Measurements from ENCODE around the gene WDR44.
"Not testable (repeated sequence)": the region's sequence is repeated elsewhere in the genome, so short reads cannot be mapped to it uniquely, and the experiment has no call there.

Gene WDR44

DNA sequence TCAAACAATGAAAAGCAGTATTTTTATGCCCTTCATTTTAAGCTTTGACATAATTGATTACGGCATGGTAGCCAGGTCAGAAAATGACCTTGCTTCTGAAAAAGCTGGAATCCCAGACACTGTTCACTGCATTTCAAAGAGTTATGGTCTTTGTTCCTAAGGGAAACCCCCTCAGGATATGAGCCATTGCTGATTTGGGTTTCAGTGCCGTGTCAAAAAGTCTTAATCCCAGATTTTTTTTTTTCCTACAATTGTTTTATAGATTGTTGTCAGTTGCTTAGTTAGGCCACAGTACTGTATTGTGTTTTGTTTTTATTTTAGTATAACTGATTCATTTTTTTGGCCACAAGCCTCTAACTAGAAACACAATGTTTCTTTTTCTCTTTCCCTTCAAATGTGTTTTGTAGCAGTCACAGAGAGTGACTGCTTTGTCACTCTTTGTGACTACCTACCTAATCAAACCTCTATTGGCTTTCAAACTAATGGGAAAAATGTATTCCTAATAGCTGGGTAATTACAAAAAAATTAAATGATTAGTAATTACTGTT lies 10.3 kb downstream of the WDR44 start:
- DNase-seq (ENCODE audit: low spot score) = no peak

DNA sequence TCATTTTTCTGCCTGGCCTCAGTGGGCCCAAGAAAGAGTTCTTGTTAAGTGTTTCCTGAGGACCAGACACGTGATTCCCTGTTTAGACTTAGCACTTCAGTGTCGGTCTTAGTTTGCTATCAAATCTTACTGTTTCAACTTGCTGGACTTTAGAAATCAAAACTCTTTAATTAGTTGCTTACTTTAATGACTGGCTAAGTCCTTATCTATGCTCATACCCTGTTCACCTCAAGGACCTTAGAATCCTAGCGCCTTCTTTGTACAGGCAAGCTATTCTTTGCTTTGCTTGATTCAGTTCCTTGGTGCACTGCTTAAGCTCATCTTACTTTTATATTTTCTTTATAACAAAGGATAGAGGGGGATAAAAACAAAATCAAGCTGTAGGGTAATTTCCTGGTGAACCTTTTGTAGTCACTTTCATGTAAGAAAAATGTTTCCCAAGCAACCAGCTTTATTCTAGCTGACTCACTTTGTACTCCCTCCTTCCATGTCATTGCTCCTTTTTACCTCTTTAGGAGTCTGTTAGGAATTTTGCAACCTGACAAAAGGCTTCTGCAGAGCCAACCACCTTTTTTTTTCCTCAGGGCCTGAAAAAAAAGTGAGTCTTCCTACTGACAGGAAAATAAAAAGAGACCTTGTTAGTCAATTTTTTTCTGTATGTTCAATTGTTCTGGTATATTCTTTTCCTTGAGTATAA lies 14.7 kb downstream of the WDR44 start:
- DNase-seq (ENCODE audit: low spot score) = no peak

DNA sequence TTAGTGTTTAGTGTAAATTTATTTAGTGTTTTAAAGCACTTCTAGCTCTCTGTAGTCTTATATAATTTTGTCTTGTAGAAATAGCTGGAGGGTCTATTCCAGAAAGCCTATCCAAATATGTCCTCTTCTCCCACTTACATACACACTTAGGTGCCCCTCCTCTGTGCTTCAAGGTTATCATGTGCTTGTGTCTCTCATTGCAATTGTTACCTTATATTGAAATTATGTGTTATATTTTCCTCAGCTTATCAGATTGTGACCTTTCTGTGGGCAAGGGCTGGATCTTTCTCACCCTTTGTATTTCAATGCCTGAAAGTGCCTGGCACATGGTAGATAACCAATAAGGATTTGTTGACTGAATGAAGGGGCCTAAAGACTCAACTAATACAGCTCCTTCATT lies 18.4 kb downstream of the WDR44 start:
- DNase-seq (ENCODE audit: low spot score) = no peak

DNA sequence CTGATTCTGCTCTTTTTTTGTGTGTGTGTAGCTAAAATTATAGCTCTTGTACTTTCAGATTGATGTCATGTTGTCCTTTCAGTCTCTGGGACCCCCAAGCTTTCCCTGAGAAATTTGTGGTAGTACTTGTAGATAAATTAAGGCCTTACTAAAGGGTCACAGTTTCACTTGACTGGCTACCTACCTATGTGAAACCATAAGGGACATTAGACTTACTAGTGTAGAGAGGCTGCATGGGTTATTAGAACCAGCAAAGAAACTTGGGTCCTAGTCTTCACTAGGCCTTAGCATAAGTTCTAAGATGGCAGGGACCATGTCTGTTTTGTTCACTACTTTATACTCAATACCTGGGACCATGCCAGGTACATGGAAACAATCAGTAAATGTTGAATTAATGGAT lies 21.4 kb downstream of the WDR44 start:
- no peak for DNase-seq (ENCODE audit: low spot score)

DNA sequence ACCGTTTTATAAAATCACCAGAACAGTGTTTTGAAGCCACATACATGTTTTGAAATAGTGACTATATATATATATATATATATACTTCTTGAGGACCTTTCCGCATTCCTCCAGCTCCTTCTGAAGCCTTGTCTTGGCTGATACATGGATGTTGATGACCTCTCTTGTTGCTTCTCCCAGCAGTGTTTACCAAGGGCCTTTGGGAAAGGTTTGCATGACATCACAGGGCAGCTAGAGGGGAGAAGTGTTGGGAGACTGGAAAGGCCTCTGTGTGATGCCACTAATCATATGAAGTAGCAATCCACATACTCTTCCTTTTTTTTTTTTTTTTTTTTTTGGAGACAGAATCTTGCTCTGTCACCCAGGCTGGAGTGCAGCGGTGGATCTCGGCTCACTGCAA lies 22.5 kb downstream of the WDR44 start:
- DNase-seq (ENCODE audit: low spot score) = no peak

DNA sequence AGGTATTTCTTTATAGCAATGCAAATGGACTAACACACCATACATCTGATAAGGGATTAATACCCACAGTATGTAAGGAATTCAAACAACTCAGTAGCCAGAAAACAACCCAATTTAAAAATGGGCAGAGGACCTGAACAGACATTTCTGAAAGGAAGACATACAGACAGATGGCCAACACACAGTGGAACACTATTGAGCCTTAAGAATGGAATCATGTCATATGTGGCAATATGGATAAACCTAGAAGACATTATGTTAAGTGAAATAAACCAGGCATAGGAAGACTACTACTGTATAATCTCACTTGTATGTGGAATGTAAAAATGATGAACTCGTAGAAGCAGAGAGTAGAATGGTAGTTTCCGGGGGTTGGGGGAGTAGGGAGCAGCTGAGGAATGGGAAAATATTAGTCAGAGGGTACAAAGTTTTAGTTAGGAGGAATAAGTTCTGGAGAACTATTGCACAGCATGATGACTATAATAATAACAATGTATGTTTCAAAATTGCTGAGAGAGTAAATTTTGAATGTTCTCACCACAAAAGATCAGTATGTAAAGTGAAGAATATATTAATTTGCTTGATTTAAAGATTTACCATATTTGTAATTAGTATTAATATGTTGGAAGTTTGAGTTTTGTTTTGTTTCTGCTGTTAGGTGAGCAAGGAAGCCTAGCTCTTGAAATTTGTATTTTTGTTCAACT lies 25.2 kb downstream of the WDR44 start:
- no peak for DNase-seq (ENCODE audit: low spot score)

DNA sequence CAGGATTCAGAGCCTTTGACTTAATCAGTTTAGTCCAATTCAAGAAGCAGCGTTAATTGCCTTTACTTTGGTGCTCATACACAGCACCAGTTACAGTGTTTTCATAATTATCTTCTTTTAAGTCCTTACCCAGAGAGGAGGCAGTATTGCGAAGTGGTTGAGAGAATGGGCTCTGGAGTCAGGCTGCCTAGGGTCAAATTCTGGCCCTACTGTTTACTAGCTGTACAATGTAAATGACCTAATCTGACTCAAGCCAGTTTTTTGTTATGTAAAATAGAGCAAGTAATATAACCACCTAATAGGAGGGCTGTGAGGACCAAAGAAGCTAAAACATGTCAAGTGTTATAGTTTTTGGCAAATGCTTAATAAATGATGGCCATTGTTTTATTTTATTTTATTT lies 27.6 kb downstream of the WDR44 start:
- DNase-seq (ENCODE audit: low spot score) = no peak

DNA sequence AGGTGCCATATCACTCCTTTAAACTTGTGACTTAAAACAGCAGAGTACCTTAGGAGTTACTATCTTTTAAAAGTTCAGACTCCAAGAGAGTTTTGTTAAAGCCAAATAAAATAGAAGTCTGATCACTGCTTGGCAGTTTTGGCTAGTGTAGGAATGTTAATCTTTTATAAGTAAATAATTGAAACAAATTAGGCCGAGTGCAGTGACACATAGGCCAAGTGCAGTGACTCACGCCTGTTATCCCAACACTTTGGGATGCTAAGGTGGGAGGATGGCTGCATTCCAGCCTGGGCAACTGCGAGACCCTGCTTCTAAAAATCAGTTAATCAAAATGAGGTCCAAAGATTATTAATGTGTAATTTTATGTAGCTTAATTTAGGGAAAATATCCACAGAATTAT lies 37.2 kb downstream of the WDR44 start:
- no peak for DNase-seq (ENCODE audit: low spot score)

DNA sequence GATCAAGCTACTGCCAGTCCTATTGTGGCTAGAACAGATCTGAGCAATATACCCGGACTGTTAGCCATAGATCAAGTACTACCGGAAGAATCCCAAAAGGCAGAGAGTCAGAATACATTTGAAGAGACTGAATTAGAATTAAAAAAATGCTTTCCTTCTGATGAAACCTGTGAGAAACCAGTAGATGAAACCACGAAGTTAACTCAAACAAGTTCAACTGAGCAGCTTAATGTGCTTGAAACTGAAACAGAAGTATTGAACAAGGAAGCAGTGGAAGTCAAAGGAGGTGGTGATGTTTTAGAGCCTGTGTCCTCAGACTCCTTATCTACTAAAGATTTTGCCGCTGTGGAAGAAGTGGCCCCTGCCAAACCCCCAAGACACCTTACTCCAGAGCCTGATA lies 46.8 kb downstream of the WDR44 start:
- DNase-seq (ENCODE audit: low spot score) = no peak

DNA sequence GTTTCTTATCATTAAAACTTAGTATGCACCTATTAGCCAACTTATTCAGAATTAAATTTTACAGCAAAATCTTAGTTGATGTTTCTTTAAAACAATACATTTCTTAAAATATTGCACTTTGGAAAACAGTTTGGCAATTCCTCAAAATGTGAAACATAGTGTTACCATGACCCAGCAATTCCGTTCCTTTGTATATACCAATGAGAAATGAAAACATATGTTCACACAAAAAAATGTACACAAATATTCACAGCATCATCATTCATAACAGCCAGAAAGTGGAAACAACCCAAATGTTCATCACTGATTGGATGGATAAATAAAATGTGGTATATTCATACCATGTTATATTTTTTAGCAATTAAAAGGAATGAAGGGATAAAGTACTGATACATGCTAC lies 50.2 kb downstream of the WDR44 start:
- no peak for DNase-seq (ENCODE audit: low spot score)

DNA sequence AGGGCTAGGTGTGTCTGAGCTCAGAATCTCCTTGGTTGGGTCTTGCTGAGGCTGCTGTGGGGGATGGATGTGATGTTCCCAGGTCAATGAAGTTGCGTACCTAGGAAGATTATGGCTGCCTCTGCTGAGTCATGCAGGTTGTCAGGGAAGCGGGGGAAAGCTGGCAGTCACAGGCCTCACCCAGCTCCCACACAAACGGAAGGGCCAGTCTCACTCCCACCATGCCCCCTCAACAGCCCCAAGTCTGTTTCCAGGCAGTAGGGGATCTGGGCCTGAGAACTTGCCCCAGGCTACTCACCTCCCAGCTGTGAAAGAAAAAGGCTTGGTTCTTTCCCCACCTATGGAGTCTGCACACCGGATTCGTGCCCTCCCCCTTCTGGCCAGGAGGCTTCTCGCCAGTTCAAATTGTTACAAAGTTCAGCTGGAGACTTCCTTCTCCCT lies 72.9 kb downstream of the WDR44 start:
- DNase-seq (ENCODE audit: low spot score) = no peak

DNA sequence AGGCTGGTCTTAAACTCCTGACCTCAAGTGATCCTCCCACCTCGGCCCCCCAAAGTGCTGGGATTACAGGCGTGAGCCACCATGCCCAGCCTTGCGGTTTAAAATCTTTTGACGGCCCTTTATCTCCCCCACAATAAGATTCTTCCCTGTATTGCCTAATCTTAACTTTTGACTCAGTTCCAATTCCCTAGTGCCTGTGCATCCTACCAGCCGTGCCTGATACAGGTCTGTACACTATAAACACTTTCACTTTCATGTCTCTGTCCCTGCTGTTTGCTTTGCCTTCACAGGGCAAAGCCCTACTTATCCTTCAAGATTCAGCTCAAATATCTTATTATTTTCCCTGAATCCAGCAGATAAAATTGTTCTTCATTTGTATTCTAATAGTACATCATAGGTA lies 74.6 kb downstream of the WDR44 start:
- DNase-seq (ENCODE audit: low spot score) = peak; percentile 1

DNA sequence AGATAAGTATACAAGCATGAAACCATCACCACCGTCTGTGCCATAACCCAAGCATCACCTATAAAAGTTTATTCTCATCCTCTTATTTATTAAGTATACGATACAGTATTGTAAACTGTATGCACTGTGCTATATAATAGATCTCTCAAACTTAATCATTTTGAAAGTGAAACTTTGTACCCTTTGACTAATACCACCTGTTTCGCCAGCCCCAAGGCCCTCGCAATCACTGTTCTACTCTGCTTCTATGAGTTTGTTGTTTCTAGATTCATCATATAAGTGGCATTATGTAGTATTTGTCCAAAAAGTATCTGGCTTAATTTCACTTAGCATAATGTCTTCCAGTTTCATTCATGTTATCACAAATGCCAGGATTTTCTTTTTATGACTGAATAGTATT lies 77.7 kb downstream of the WDR44 start:
- no peak for DNase-seq (ENCODE audit: low spot score)

DNA sequence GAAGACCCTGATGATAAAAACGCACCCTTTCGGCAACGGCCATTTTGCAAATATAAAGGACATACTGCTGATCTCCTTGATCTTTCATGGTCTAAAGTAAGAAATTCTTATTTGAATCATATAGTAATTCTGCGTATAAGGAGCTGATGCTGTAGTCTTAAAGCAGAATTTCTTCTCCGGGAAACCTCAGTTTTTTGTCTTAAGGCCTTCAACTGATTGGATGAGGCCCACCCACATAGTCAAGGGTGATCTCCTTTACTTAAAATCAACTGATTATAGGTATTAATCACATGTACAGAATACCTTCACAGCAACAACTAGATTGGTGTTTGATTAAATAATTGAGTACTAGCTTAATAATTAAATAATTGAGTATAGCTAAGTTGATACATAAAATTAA lies 86.9 kb downstream of the WDR44 start:
- no peak for DNase-seq (ENCODE audit: low spot score)

DNA sequence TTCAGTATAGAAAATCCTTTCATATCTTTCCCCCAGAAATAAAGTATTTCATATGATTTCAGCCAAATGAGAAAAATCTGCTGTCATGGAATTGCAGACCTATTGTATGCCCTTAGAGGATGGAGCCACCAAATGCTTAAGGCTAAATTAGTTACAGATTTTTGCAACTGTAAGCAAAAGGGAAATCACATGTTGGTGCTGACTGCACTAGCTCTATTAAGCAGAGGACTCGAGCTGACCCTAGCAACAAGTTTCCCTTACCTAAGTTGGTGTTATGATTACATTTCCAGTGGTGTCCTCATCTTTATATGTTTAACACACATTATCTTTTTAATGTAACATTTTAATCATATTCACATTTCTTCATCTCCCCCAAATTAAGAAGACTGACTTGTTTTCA lies 91.4 kb downstream of the WDR44 start:
- no peak for DNase-seq (ENCODE audit: low spot score)

DNA sequence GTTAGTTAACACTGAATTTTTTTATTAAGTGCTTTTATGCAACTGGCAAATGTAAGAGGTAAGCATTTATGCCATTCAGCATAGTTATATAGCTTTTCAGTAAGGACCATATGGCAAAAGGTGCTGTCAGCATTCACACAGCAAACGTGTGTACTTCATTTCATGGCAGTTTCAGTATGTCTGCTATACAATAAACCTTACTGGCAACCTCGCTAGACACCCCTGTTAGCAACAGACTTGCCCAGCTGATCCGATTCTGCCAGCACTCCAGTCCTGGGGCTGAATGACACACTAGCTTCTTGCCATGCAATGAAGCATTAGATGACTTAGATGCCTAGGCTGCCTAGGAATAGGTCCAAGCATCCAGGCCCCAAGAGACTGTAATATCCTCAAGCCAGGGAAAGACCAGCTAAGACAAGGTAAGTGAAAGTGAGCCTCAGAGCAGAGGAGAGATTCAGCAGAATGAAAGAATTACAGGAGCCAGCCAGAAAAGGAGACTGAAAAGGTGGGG lies 102.4 kb downstream of the WDR44 start:
- DNase-seq (ENCODE audit: low spot score) = no peak

DNA sequence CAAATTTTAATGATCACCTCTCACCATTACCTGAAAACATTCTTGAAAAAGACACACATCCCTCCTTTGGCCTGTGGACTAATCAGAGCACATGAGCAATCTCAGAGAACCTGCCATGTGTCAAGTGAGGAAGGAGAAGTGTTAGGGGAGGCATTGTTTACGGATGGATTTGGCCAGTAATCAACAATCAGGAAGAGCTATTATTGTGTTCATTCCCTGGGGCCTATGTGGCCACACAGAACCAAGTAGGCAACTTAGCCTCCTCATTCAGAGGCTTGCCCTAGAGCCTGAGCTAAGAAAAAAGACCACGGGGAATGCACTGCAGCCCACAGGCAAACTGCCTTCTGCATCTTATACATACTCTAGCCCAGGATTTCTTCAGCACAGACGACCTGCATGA lies 109.1 kb downstream of the WDR44 start:
- DNase-seq (ENCODE audit: low spot score) = no peak

DNA sequence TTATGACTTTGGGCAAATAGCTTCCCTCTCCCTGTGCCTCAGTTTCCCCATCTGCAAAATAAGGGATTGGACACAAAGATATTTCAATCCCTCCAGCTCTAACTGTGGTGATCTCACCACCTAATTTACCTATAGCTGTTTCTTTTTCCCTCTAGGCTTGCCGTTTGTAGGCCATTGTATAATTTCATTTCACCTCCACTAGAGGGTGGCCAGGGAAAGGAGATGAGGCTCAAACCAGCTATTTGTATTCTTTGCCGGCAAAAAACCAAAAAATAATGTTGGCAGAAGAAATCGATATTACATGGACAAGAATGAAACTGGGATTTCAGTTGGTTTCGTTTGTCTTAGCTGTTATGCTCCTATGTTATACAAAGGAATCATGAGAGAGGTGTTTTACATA lies 113.6 kb downstream of the WDR44 start:
- DNase-seq (ENCODE audit: low spot score) = peak; percentile 36

DNA sequence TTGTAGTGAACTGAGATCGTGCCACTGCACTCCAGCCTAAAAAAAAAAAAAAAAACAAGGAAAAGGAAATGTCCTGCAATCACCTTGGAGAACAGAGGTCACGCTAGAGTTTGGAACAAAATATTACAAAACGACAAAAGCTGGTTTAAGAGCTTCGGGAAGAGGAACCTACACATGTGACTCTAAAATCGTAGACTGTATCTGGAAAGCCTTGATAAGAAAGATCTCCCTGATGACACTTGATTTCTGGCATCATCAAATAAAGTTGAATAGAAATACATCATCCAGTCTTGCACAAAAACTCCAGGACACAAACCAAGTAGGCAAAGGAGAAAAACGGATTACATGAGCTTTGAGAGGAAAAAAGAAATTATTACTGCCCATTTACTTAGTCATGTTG lies 118.6 kb downstream of the WDR44 start:
- no peak for DNase-seq (ENCODE audit: low spot score)

DNA sequence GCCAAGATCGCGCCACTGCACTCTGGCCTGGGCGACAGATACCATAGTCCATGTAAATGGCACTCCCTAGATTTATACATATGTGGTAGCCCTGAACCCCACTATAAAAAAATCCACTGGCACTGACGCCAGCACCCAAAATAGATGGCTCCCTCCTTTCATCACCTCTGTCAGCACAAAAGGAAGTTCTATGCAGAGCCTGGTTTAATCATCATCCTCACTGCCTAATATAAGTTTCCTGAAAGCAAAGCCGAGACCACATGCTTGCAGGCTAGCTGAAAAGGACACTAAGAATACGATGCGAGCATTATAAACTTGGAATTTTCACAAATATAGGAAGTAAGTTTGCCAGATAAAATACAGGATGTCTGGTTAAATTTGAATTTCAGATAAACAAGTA lies 122.2 kb downstream of the WDR44 start:
- no peak for DNase-seq (ENCODE audit: low spot score)

DNA sequence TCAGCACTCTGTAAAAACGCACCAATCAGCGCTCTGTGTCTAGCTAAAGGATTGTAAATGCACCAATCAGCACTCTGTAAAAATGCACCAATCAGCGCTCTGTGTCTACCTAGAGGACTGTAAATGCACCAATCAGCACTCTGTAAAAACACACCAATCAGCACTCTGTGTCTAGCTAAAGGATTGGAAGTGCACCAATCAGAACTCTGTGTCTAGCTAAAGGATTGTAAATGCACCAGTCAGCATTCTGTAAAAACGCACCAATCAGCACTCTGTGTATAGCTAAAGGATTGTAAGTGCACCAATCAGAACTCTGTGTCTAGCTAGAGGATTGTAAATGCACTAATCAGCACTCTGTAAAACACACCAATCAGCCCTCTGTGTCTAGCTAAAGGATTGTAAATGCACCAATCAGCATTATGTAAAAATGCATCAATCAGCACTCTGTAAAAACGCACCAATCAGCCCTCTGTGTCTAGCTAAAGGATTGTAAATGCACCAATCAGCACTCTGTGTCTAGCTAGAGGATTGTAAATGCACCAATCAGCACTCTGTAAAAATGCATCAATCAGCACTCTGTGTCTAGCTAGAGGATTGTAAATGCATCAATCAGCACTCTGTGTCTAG lies 124.9 kb downstream of the WDR44 start:
- DNase-seq (ENCODE audit: low spot score) = not testable (repeated sequence)

DNA sequence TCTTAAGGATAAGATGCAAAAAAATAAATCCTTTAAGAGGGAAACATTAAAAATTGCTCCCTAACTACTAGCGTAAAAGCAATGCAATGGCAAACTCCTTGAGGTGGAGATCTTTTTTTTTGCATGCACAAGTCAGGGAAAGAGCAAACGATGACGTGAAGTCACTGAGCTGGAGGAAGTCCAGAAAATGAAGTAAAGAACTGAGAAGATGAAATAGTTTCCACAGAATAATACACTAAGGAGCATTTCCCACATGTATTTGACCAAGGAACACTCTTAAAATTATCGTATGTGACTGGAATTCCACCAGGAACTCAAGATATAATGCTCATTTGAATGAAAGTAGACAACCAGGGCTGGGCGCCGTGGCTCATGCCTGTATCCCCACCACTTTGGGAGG lies 128.7 kb downstream of the WDR44 start:
- no peak for DNase-seq (ENCODE audit: low spot score)

DNA sequence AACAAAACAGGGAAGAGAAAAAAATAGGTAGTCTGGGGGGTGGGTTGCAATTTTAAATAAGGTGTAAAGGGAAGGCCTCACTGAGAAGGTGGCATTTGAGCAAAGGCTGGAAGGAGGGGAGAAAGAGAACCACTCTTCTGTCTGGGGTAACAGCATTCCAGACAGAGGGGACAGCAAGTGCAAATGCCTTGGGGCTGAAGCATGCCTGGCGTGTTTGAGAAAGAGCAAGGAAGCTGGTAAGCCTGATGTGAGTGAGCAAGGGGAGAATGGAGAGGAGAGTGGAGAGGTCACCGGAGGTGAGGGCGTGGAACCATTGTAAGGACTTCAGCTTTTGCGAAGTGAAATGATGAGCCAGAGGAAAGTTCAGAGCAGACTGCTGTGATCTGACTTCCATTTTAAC lies 130.0 kb downstream of the WDR44 start:
- DNase-seq (ENCODE audit: low spot score) = no peak
